ENCODE results near the gene ARL15.
"Not testable (repeated sequence)": the region's sequence is repeated elsewhere in the genome, so short reads cannot be mapped to it uniquely, and the experiment has no call there.

The ARL15 gene

GRCh38 chr5:54084696-54085095 is 225.7 kb downstream of the ARL15 start:
- DNase-seq: no peak

GRCh38 chr5:54083851-54084250 is 226.5 kb downstream of the ARL15 start:
- DNase-seq: no peak

- DNase-seq: no peak
Measured at GRCh38 chr5:54083245-54083644, 227.1 kb downstream of the ARL15 start.

DNA sequence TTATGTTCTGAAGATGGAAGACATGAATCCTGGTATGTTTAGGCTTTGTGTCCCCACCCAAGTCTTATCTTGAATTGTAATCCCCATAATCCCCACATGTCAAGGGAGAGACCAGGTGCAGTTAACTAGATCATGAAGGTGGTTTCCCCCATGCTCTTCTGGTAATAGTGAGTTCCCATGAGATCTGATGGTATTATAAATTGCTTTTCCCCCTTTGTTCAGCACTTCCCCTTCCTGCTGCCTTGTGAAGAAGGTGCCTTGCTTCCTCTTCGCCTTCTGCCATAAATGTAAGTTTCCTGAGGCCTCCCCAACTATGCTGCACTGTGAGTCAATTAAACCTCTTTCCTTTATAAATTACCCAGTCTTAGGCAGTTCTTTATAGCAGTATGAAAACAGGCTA is 229.0 kb downstream of the ARL15 start:
- no peak for DNase-seq

GRCh38 chr5:54080831-54081230 is 229.5 kb downstream of the ARL15 start:
- no peak for DNase-seq

GRCh38 chr5:54073735-54074134 is 236.6 kb downstream of the ARL15 start:
- no peak for DNase-seq

GRCh38 chr5:54073131-54073530 is 237.2 kb downstream of the ARL15 start:
- DNase-seq: no peak

DNA sequence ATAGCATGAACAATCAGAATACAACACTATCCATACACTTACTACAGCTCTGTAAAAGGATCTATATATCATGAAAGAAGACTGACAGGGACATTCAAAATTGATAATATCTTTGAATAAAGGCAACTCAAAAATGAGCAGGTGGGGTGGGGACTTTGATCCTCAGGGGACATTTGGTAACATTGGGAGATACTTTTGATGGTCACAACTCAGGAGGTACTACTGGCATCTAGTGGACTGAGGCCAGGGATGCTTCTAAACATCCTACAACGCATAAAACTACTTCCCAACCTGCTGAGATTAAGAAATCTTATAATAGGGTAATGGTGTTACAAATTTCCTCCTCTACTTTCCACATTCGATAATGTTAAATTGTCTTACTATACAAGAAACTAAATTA is 243.9 kb downstream of the ARL15 start:
- DNase-seq: no peak

DNA sequence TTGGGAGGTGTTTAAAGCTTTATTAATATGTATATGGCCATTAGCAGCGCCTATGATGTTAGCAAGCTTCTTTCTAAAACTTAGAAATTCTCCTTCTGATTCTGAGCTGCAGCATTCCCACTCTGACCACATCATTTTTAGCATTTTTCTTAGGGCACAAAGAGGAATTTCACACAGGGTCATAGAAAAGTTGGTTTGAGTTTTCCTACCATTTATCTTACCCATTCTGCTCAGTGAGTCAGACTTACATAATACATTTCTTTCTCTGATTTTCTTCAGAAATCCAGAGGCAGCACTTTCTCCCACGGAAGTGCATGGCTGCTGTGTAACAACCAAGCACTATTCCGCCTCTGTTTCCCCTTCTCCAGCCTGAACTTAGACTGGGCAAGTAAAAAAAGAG is 246.6 kb downstream of the ARL15 start:
- no peak for DNase-seq

DNA sequence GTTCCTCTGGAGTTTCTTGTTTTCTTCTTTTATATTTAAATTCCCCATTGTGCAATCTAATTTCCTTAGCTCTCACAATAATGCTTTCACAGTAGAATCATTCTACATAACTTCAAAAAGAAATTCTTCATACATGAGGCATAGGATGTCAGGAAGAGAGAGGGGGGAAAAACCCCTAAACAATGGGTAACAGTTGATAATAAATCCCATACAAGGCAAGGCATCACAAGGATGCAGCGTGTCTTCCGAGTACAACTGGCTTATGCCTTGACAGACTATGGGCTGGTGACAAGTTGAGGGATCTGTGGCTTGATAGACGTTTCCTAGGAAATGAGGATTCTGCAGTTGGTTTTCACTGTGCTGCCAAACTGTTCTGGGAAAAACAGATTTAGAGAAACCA is 247.4 kb downstream of the ARL15 start:
- DNase-seq: no peak

DNA sequence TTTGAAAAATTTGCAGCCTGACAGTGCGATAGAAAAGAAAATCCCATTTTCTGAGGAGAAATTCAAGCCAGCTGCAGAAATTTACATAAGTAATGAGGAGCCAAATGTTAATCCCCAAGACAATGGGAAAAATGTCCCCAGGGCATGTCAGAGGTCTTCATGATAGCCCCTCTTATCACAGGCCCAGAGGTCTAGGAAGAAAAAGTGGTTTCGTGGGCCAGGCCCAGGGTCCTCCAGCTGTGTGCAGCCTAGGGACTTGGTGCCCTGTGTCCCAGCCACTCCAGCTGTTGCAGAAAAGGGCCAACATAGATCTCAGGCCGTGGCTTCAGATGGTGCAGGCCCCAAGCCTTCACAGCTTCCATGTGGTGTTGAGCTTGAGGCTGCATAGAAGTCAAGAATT is 249.5 kb downstream of the ARL15 start:
- not testable (repeated sequence) for DNase-seq

DNA sequence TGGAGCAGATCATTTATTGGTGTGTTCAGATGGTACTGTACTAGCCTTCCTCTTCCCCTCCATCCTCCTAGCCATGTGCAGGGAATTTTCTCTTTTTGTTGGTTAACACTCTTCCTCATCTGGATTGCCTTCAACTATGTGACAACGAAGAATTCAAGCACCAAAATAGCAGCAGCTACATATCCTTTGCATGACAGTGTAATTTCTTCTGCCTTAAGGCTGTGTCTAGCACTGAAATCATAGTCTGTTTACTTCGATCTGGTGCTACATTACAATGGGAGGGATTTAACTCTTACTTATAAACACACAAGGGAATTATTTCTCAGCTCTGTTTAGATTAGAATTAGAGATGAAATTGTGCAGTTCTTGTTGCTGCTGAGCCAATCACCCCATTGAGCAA is 260.4 kb downstream of the ARL15 start:
- no peak for DNase-seq

- no peak for DNase-seq
Measured at GRCh38 chr5:54049144-54049543, 261.2 kb downstream of the ARL15 start.

DNA sequence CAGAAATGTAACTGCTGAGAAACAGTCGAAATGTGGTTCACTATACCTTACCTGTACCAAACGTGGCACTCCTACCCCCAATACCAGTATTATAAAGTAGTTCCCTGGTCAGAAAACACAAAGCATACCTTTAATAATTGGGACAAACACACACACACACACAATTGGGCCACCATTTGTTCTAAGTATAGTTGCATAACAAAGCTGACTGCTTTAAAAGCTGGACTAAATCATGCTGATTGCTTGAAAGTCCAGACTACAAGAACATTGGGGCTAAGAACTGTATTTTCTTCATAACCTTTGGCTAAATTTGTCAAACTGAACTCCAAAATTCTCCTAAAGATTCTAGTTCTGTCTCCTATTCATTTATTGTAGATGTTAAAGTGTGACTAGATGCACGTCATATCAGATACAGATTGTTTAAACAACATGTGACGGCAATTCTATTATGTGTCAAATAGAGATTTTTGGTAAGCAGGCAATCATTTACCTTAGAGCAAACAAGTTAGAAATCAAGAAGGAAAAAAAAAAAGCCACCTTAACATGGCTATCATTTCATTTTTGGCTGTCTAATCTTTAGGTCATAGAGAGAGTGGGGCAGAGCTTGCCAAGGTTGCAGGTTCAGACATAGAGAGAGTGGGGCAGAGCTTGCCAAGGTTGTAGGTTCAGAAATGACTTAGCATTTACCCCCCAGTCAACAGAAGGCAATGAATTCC is 265.1 kb downstream of the ARL15 start:
- no peak for DNase-seq

DNA sequence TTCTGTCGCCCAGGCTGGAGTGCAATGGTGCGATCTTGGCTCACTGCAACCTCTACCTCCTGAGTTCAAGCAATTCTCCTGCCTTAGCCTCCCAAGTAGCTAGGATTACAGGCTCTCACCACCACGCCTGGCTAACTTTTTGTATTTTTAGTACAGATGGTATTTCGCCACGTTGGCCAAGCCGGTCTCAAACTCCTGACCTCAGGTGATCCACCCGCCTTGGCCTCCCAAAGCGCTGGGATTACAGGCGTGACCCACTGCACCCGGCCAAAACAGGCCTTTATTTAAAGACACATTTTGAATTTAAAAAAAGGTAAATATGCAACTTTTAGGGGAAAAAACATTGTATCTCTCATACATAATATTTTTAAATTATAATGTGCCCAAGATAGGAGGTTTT is 266.1 kb downstream of the ARL15 start:
- DNase-seq: not testable (repeated sequence)

DNA sequence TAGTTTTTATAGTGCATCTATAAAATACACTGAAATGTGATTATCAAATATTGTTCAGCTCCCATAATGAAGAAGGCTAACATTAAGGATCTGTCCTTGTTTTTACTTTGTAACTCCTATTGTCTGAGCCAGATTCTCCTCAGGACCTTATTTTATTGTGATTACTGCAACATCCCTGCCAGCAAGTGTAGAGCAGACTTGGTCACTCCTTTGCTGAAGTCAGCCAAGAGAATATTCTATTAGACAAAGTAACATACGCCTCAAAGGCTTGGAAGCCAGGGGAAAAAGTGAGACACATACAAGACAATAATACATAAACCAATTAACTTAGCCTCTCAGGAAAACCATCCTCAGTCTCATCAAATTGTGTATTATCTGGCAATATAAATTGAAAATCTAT is 269.6 kb downstream of the ARL15 start:
- DNase-seq: no peak

- DNase-seq: no peak
Measured at GRCh38 chr5:54040018-54040417, 270.4 kb downstream of the ARL15 start.

DNA sequence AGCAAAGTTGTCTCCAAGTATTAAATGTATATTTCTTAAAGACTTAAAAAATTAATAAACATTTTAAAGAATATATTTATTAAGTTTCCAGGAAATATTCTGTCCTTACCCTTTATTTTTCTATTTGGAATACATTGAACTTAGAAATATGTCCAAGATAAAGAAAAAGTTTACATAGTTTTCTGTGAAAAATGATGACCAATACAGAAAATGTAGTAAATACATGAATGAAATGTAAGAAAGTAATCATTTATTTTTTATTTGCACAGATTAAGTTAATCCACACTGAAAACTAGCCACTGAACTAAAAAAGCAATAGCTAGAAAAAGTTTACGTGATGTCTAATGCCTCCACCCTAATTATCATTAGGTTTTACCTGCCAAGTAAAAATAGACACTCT is 273.2 kb downstream of the ARL15 start:
- DNase-seq: no peak

- DNase-seq: no peak
Measured at GRCh38 chr5:54030981-54031380, 279.4 kb downstream of the ARL15 start.

DNA sequence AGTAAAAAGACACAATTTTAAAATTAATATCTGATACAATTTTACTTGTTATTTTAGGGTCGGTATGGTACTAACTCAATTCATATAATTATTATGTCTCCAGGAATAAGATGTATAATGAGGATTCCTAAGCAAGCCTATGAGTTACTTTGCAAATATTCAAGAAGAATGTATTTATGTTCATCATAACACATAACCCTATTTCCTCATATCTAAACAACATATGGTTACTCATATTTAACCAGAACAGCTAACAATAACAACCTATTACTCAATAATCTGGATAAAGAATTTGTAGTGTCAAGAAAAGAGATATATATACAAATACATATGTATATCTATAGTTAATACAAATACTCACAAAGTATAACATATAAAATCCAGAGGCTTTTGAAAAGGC is 285.9 kb downstream of the ARL15 start:
- DNase-seq: no peak

DNA sequence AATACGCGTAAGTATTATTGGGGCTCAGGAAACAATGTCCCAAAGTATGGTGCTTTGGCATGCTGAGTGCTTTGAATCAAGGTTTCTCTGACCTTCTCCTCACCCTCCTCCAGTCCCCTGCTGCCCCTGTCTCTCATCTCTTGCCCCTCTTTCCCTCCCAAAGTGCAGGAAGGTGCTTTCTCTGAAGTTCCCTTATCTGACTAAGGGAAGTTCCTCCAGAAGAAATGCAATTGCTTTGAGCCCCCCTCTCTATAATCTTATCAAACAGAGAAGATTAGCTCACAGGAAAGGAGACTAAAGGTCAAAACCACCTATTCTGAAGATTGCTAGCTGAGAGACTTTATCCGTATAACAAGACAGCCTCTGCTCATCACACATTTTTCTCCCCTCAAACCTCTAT is 288.1 kb downstream of the ARL15 start:
- no peak for DNase-seq

GRCh38 chr5:54021431-54022164 is 288.8 kb downstream of the ARL15 start:
- DNase-seq: peak in 1 of 2 donors; percentile 34

DNA sequence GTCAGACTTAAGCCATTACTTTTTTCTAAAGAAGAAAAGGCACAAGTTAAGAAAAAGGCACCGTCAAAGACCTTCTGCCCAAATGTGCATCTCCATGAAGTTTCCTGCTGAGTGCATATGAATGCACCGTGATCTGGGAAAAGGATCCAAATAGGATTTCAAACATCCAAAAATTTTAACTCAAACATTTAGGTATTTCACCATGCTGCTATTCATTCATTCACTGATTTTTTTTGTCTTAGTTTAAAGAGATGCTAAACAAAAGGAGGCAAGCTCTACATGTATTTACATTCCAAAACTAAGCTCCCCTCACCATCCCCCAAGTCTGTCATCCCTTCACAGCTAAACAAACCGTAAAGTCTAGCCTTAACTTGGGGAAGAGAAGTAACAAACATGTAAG is 291.9 kb downstream of the ARL15 start:
- no peak for DNase-seq

DNA sequence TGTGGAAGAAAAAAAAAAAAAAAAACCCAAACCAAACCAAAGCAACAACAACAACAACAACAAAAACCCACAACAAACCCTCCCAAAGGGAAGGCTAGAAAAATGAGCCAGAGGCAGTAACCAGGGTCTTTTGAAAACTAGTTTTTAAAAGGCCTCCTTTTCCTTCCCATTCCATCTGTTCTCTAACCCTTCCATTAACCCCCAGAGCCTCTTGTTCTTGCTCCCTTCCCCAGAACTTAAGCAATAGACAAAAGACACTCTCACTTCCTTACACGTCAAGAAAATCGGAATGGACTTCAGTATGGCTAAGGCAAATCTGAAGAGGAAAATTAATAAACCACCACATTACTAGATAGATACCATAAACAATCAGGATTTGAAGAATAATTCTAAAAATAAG is 292.8 kb downstream of the ARL15 start:
- DNase-seq: no peak
